ENCODE data around the gene DDX4.

The DDX4 gene

GRCh38 chr5:55821731-55822512, 84.1 kb downstream of the DDX4 start:
- Histone ChIP-seq H3K9ac (ENCODE audit: low read depth, low read length) (peak overlapping the region; percentile 80), H3K4me1 (ENCODE audit: insufficient read depth, low read length) (no peaks in the 10 kb centered on the region), H3K9me3 (ENCODE audit: control insufficient read depth, insufficient read depth, low read length) (no peaks in the 10 kb centered on the region), H3K36me3 (ENCODE audit: insufficient read depth, low read length) (no peaks in the 10 kb centered on the region)

GRCh38 chr5:55823151-55823796, 85.4 kb downstream of the DDX4 start:
- Histone ChIP-seq H3K36me3 (ENCODE audit: insufficient read depth, low read length) (no peaks in the 10 kb centered on the region), H3K9me3 (ENCODE audit: control insufficient read depth, insufficient read depth, low read length) (no peaks in the 10 kb centered on the region), H3K4me1 (ENCODE audit: insufficient read depth, low read length) (no peaks in the 10 kb centered on the region)

GRCh38 chr5:55829956-55830355, 92.1 kb downstream of the DDX4 start:
- Histone ChIP-seq H3K36me3 (ENCODE audit: insufficient read depth, low read length) (no peaks in the 10 kb centered on the region), H3K9ac (ENCODE audit: low read depth, low read length) (no peak overlapping the region), H3K9me3 (ENCODE audit: control insufficient read depth, insufficient read depth, low read length) (no peaks in the 10 kb centered on the region), H3K4me1 (ENCODE audit: insufficient read depth, low read length) (no peaks in the 10 kb centered on the region)

More at GRCh38 chr5:55823151-55823796, 85.4 kb downstream of the DDX4 start:
- no peak overlapping the region for H3K9ac ChIP-seq (ENCODE audit: low read depth, low read length)

GRCh38 chr5:55832446-55832845, 94.6 kb downstream of the DDX4 start:
- no peaks in the 10 kb centered on the region for H3K36me3 ChIP-seq (ENCODE audit: insufficient read depth, low read length)
- H3K4me1 ChIP-seq (ENCODE audit: insufficient read depth, low read length): no peaks in the 10 kb centered on the region
- no peaks in the 10 kb centered on the region for H3K9me3 ChIP-seq (ENCODE audit: control insufficient read depth, insufficient read depth, low read length)
- H3K9ac ChIP-seq (ENCODE audit: low read depth, low read length): no peak overlapping the region

- H3K9ac ChIP-seq (ENCODE audit: low read depth, low read length): no peak overlapping the region
- H3K9me3 ChIP-seq (ENCODE audit: control insufficient read depth, insufficient read depth, low read length): no peaks in the 10 kb centered on the region
- H3K4me1 ChIP-seq (ENCODE audit: insufficient read depth, low read length): no peaks in the 10 kb centered on the region
- H3K36me3 ChIP-seq (ENCODE audit: insufficient read depth, low read length): no peaks in the 10 kb centered on the region
Measured at GRCh38 chr5:55836191-55836590, 98.3 kb downstream of the DDX4 start.

GRCh38 chr5:55841976-55842375, 104.1 kb downstream of the DDX4 start:
- H3K9ac ChIP-seq (ENCODE audit: low read depth, low read length): no peak overlapping the region
- H3K36me3 ChIP-seq (ENCODE audit: insufficient read depth, low read length): no peaks in the 10 kb centered on the region
- no peaks in the 10 kb centered on the region for H3K9me3 ChIP-seq (ENCODE audit: control insufficient read depth, insufficient read depth, low read length)
- H3K4me1 ChIP-seq (ENCODE audit: insufficient read depth, low read length): no peaks in the 10 kb centered on the region

GRCh38 chr5:55847837-55848236, 110.0 kb downstream of the DDX4 start:
- H3K4me1 ChIP-seq (ENCODE audit: insufficient read depth, low read length): no peaks in the 10 kb centered on the region
- no peaks in the 10 kb centered on the region for H3K36me3 ChIP-seq (ENCODE audit: insufficient read depth, low read length)
- H3K9ac ChIP-seq (ENCODE audit: low read depth, low read length): no peak overlapping the region
- no peaks in the 10 kb centered on the region for H3K9me3 ChIP-seq (ENCODE audit: control insufficient read depth, insufficient read depth, low read length)

- H3K9me3 ChIP-seq (ENCODE audit: control insufficient read depth, insufficient read depth, low read length): no peaks in the 10 kb centered on the region
- no peak overlapping the region for H3K9ac ChIP-seq (ENCODE audit: low read depth, low read length)
- no peaks in the 10 kb centered on the region for H3K36me3 ChIP-seq (ENCODE audit: insufficient read depth, low read length)
- H3K4me1 ChIP-seq (ENCODE audit: insufficient read depth, low read length): no peaks in the 10 kb centered on the region
Measured at GRCh38 chr5:55848783-55849182, 110.9 kb downstream of the DDX4 start.

GRCh38 chr5:55850839-55851674, 113.2 kb downstream of the DDX4 start, which contains the start of gene IL31RA:
IL31RA (plus strand) TSS chr5:55851357; CDS start chr5:55851571, 214 bp downstream.
- H3K4me1 ChIP-seq (ENCODE audit: insufficient read depth, low read length): no peaks in the 10 kb centered on the region
- H3K9me3 ChIP-seq (ENCODE audit: control insufficient read depth, insufficient read depth, low read length): no peaks in the 10 kb centered on the region
- no peaks in the 10 kb centered on the region for H3K36me3 ChIP-seq (ENCODE audit: insufficient read depth, low read length)
- no peak within 1 kb of the TSS for H3K9ac ChIP-seq (ENCODE audit: low read depth, low read length)

- H3K9ac ChIP-seq (ENCODE audit: low read depth, low read length): no peak overlapping the region
- no peaks in the 10 kb centered on the region for H3K4me1 ChIP-seq (ENCODE audit: insufficient read depth, low read length)
- H3K9me3 ChIP-seq (ENCODE audit: control insufficient read depth, insufficient read depth, low read length): no peaks in the 10 kb centered on the region
- no peaks in the 10 kb centered on the region for H3K36me3 ChIP-seq (ENCODE audit: insufficient read depth, low read length)
Measured at GRCh38 chr5:55851675-55851979, 113.8 kb downstream of the DDX4 start.

- H3K9ac ChIP-seq (ENCODE audit: low read depth, low read length): no peak overlapping the region
- H3K9me3 ChIP-seq (ENCODE audit: control insufficient read depth, insufficient read depth, low read length): no peaks in the 10 kb centered on the region
- H3K36me3 ChIP-seq (ENCODE audit: insufficient read depth, low read length): no peaks in the 10 kb centered on the region
- no peaks in the 10 kb centered on the region for H3K4me1 ChIP-seq (ENCODE audit: insufficient read depth, low read length)
Measured at GRCh38 chr5:55852503-55852902, 114.6 kb downstream of the DDX4 start.

- no peak overlapping the region for H3K9ac ChIP-seq (ENCODE audit: low read depth, low read length)
- H3K36me3 ChIP-seq (ENCODE audit: insufficient read depth, low read length): no peaks in the 10 kb centered on the region
- H3K4me1 ChIP-seq (ENCODE audit: insufficient read depth, low read length): no peaks in the 10 kb centered on the region
- no peaks in the 10 kb centered on the region for H3K9me3 ChIP-seq (ENCODE audit: control insufficient read depth, insufficient read depth, low read length)
Measured at GRCh38 chr5:55853041-55853670, 115.3 kb downstream of the DDX4 start.

GRCh38 chr5:55853818-55854217, 116.0 kb downstream of the DDX4 start:
- Histone ChIP-seq H3K9me3 (ENCODE audit: control insufficient read depth, insufficient read depth, low read length) (no peaks in the 10 kb centered on the region), H3K9ac (ENCODE audit: low read depth, low read length) (no peak overlapping the region), H3K36me3 (ENCODE audit: insufficient read depth, low read length) (no peaks in the 10 kb centered on the region), H3K4me1 (ENCODE audit: insufficient read depth, low read length) (no peaks in the 10 kb centered on the region)

- Histone ChIP-seq H3K9me3 (ENCODE audit: control insufficient read depth, insufficient read depth, low read length) (no peaks in the 10 kb centered on the region), H3K9ac (ENCODE audit: low read depth, low read length) (no peak overlapping the region), H3K36me3 (ENCODE audit: insufficient read depth, low read length) (no peaks in the 10 kb centered on the region), H3K4me1 (ENCODE audit: insufficient read depth, low read length) (no peaks in the 10 kb centered on the region)
Measured at GRCh38 chr5:55855509-55855908, 117.6 kb downstream of the DDX4 start.

Measured in ES-I3 (cell line).